Measurements from ENCODE around the gene DTNB. TPM values are rescaled to one million over a fixed set of nuclear protein-coding genes. Genes with fewer than 3 reads are reported as not detected.

DTNB gene
- total RNA-seq, 4 donors from 2014 or later = 12.4 to 28.8 (median 14.9) TPM

DNA sequence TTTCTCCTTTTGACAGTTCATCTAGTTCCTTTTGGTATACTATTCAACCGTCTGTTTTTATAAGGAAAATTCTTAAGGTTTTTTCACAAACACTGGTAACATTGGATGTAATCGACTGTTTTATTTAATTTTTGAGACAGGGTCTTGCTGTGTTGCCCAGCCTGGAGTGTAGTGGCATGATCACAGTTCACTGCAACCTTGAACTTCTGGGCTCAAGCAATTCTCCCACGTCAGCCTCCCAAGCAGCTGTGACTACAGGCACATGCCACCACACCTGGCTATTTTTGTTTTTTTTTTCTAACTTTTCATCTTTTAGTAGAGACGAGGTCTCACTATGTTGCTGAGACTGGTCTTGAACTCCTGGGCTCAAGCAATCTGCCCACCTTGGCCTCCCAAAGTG is 227.3 kb downstream of the DTNB start:
- intact Hi-C loops (cut with DNase I; ENCODE audit: low total_unique reads) = no loop called here

DNA sequence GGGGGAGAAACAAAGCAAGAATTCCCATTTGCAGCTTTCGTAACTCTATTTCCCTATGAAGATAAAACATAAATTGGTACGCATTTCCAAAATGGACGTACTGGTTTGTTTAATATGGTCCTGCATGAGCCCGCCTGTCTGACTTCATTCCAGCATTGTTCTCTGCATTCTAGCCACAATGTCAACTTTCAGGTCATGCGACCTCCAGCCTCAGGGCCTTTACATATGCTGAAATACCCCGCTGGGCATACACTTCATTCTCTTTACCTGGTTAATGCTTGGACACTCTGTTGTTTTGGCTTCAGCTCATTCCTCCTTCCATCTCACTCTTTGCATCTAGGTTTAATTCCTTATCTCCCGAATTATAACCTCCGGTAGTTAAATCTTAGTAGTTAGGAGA is 227.9 kb downstream of the DTNB start:
- Histone ChIP-seq H3K4me3 (no peak overlapping the region), H3K27ac (no peak overlapping the region), H3K4me1 (no peaks in the 10 kb centered on the region), H3K36me3 (no peaks in the 10 kb centered on the region), H3K9me3 (no peaks in the 10 kb centered on the region), H3K27me3 (no peaks in the 10 kb centered on the region)
- TF ChIP-seq, protein P1, sequence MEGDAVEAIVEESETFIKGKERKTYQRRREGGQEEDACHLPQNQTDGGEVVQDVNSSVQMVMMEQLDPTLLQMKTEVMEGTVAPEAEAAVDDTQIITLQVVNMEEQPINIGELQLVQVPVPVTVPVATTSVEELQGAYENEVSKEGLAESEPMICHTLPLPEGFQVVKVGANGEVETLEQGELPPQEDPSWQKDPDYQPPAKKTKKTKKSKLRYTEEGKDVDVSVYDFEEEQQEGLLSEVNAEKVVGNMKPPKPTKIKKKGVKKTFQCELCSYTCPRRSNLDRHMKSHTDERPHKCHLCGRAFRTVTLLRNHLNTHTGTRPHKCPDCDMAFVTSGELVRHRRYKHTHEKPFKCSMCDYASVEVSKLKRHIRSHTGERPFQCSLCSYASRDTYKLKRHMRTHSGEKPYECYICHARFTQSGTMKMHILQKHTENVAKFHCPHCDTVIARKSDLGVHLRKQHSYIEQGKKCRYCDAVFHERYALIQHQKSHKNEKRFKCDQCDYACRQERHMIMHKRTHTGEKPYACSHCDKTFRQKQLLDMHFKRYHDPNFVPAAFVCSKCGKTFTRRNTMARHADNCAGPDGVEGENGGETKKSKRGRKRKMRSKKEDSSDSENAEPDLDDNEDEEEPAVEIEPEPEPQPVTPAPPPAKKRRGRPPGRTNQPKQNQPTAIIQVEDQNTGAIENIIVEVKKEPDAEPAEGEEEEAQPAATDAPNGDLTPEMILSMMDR (IDR thresholded peaks at IDR 0.05) = no peak
- TF ChIP-seq POLR2A (IDR thresholded peaks at IDR 0.05) = no peak
- DNase-seq = no peak
- intact Hi-C loops (cut with DNase I; ENCODE audit: low total_unique reads) = no loop called here

More for the DNA sequence above, 227.3 kb downstream of the DTNB start:
- Histone ChIP-seq H3K27ac (no peak overlapping the region), H3K4me1 (no peaks in the 10 kb centered on the region), H3K36me3 (no peaks in the 10 kb centered on the region), H3K9me3 (no peaks in the 10 kb centered on the region), H3K27me3 (no peaks in the 10 kb centered on the region), H3K4me3 (no peak overlapping the region)
- no peak for DNase-seq
- TF ChIP-seq POLR2A (IDR thresholded peaks at IDR 0.05) = no peak
- TF ChIP-seq, protein P1 (IDR thresholded peaks at IDR 0.05) = no peak

DNA sequence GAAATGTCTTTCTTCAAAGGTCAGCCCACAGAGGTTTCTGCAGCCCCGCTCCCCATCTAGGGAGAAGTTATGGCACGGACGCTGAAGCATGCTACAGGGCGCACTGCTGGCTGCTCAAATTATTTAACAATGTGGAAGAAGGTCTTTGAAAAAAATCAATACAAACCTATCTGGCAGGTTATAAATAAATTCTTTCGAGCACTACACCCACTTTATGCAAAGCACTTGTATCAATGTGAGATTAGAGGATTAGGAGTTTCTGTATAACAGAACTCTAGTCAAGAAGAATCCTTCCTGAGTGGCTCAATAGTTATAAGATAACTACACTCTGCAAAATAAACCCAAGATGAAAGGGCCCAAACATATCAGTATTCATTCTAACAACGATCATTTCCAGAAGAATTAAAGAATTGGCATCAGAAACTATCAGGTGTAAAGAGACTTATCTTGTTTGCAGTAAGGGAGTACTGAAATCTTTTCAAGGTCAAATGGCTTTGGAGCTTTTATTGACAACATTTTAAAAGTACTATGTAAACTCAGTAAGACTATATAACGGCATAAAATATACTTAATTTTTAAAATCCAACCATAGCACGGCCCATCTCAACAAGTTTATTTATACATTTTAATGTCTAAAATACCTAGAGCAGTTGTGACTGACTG is 228.6 kb downstream of the DTNB start:
- H3K36me3 ChIP-seq = no peaks in the 10 kb centered on the region
- DNase-seq = no peak
- no peaks in the 10 kb centered on the region for H3K9me3 ChIP-seq
- no peak overlapping the region for H3K27ac ChIP-seq
- H3K4me1 ChIP-seq = no peaks in the 10 kb centered on the region
- H3K4me3 ChIP-seq = no peak overlapping the region
- H3K27me3 ChIP-seq = no peaks in the 10 kb centered on the region
- TF ChIP-seq POLR2A (IDR thresholded peaks at IDR 0.05) = no peak
- TF ChIP-seq, protein P1 (IDR thresholded peaks at IDR 0.05) = no peak
- intact Hi-C loops (cut with DNase I; ENCODE audit: low total_unique reads) = no loop called here

DNA sequence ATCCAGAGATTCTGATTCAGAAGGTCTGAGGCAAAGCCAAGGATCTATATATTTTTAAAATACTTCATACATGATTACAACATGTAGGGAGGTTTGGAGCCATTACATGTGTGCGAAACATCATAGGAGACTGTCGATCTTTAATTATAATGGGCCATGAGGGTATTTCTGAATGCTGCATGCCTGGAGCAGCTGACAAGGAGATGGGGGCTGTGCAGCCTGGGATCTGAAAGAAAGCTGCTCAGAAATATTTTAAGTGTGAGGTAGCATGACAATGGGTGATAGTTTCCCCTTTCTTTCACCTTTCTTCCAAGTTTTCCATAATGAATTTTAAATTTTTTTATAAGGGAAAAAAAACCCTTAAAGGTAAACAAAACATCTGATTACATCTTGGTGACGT is 229.6 kb downstream of the DTNB start:
- H3K4me1 ChIP-seq = no peaks in the 10 kb centered on the region
- intact Hi-C loops (cut with DNase I; ENCODE audit: low total_unique reads) = no loop called here
- no peak overlapping the region for H3K4me3 ChIP-seq
- TF ChIP-seq, protein P1 (IDR thresholded peaks at IDR 0.05) = no peak
- TF ChIP-seq POLR2A (IDR thresholded peaks at IDR 0.05) = no peak
- no peaks in the 10 kb centered on the region for H3K36me3 ChIP-seq
- H3K27me3 ChIP-seq = no peaks in the 10 kb centered on the region
- no peak overlapping the region for H3K27ac ChIP-seq
- DNase-seq = no peak
- H3K9me3 ChIP-seq = no peaks in the 10 kb centered on the region

DNA sequence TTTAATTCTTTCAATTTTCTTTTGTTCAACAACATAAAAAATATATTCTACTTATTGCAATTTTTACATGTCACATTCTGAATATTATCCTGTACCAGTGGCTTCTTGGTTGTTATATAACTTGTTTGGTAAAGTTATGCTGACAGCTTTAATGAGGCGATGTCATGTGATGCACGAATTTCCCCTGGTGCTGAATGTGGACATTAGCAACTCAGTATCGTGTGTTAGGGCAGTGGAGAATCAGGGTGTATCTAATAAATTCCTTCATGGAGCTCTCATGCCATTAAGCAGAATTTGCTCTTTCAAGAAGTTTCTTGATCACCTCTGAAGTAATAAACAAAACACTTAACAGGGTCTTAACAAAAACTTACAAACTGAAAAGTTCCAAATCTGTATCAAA is 232.0 kb downstream of the DTNB start:
- Histone ChIP-seq H3K4me1 (no peaks in the 10 kb centered on the region), H3K27me3 (no peaks in the 10 kb centered on the region), H3K4me3 (no peak overlapping the region), H3K36me3 (no peaks in the 10 kb centered on the region), H3K27ac (no peak overlapping the region), H3K9me3 (no peaks in the 10 kb centered on the region)
- TF ChIP-seq POLR2A (IDR thresholded peaks at IDR 0.05) = no peak
- TF ChIP-seq, protein P1 (IDR thresholded peaks at IDR 0.05) = no peak
- DNase-seq = no peak
- intact Hi-C loops (cut with DNase I; ENCODE audit: low total_unique reads) = no loop called here

All from uterus (tissue), 4 donors.